Esophagus squamous epithelium (tissue), 5 donors: Measurements from ENCODE around the gene ZC3H12D. TPM values are rescaled to one million over a fixed set of nuclear protein-coding genes. Genes with fewer than 3 reads are reported as not detected.

Experiments used
- DNase-seq: peaks from one replicate; lab custom pipeline; 2025; lab: John Stamatoyannopoulos, UW
- H3K27ac ChIP-seq, 4 donors: fragments of 200-600 bp; sonication (generic); one replicate each; pipeline ENCODE4 v1.5.1; 2016 to 2019; ENCODE audit warnings: mild to moderate bottlenecking in 1 of 4
- H3K27me3 ChIP-seq, 4 donors: fragments of 200-600 bp; sonication (generic); 1 replicate in 3 of 4; 2 replicates in 1 of 4; pipeline versions ENCODE4 v1.5.1 to v1.6.0; 2017 to 2021; ENCODE audit warnings: antibody characterized with exemption in 1 of 4
- H3K36me3 ChIP-seq, 3 donors: fragments of 200-600 bp; sonication (generic); one replicate each; pipeline ENCODE4 v1.5.1; 2016 to 2019
- H3K4me1 ChIP-seq, 3 donors: fragments of 200-600 bp; sonication (generic); one replicate each; pipeline ENCODE4 v1.5.1; 2017 to 2019
- H3K4me3 ChIP-seq, 4 donors: fragments of 200-600 bp; sonication (generic); 1 replicate in 3 of 4; 2 replicates in 1 of 4; pipeline ENCODE4 v1.5.1; 2016 to 2019; ENCODE audit warnings: mild to moderate bottlenecking in 2 of 4, moderate library complexity in 1 of 4
- H3K9me3 ChIP-seq, 3 donors: fragments of 200-600 bp; sonication (generic); one replicate each; pipeline ENCODE4 v1.5.1; 2016 to 2019
- CTCF ChIP-seq, 6 experiments: fragments of 450-650 bp in 4 of 6; fragments of 200-600 bp in 2 of 6; sonication (generic) in 2 of 6; IDR thresholded peaks; one replicate each; pipeline ENCODE4 v1.5.1; 2016 to 2019; ENCODE audit warnings: antibody characterized with exemption in 6 of 6, mild to moderate bottlenecking in 4 of 6, moderate library complexity in 4 of 6
- POLR2A ChIP-seq, 4 donors: fragments of 450-650 bp; IDR thresholded peaks; one replicate each; pipeline ENCODE4 v1.6.1; 2017; ENCODE audit warnings: antibody characterized with exemption in 4 of 4, mild to moderate bottlenecking in 4 of 4, moderate library complexity in 3 of 4
- WGBS, 2 donors: methylation state at CpG; one replicate each; pipeline ENCODE4 v1.1.5; 2018; 5-methylcytosine and 5-hydroxymethylcytosine counted together
- intact Hi-C: fragments of 100-400 bp; cut with DNase I; formaldehyde crosslinking; loops from one replicate; pipeline ENCODE4 v1.15.0; 2022
- total RNA-seq, 4 donors: library from RNA; depleted of rRNA; stranded (reverse); fragments of >200 nt; gene quantifications; one replicate each; pipeline ENCODE4 v1.1.0, GENCODE V29; 2016
- donor health status: DM: yes; HTN: yes; CAD: no.

Gene ZC3H12D
- total RNA-seq, 4 donors from 2014 or later = 0.04 to 4.3 (median 0.87) TPM

- no peak overlapping the region for H3K4me3 ChIP-seq
- no peaks in the 10 kb centered on the region for H3K9me3 ChIP-seq
- TF ChIP-seq POLR2A (IDR thresholded peaks at IDR 0.05) (no peak), CTCF (IDR thresholded peaks at IDR 0.05) (no peak)
- WGBS, 2 donors = 92 to 95% methylated on average over 4 of the region's 4 CpGs
- H3K27me3 ChIP-seq = no peaks in the 10 kb centered on the region
- no peaks in the 10 kb centered on the region for H3K4me1 ChIP-seq
- H3K27ac ChIP-seq = no peak overlapping the region
- DNase-seq = no peak
- H3K36me3 ChIP-seq = peaks cover 0 to 28% (median 0%) of the 10 kb centered on the region in 3 donors
- intact Hi-C loops = no loop called here
These were observed 70.0 kb downstream of the ZC3H12D start for GRCh38 chr6:149414821-149415220.

GRCh38 chr6:149414009-149414408 lies 70.8 kb downstream of the ZC3H12D start:
- DNase-seq = no peak
- Histone ChIP-seq H3K27ac (no peak overlapping the region), H3K9me3 (no peaks in the 10 kb centered on the region), H3K36me3 (peaks cover 0 to 37% (median 0%) of the 10 kb centered on the region in 3 donors), H3K4me1 (no peaks in the 10 kb centered on the region), H3K27me3 (no peaks in the 10 kb centered on the region), H3K4me3 (no peak overlapping the region)
- 79 to 86% methylated on average over 4 of the region's 4 CpGs for WGBS, 2 donors
- TF ChIP-seq CTCF (IDR thresholded peaks at IDR 0.05) (no peak), POLR2A (IDR thresholded peaks at IDR 0.05) (no peak)
- intact Hi-C loops = no loop called here

- Histone ChIP-seq H3K27me3 (no peaks in the 10 kb centered on the region), H3K4me3 (no peak overlapping the region), H3K9me3 (no peaks in the 10 kb centered on the region), H3K27ac (no peak overlapping the region), H3K36me3 (peaks cover 0 to 46% (median 0%) of the 10 kb centered on the region in 3 donors), H3K4me1 (no peaks in the 10 kb centered on the region)
- TF ChIP-seq CTCF (IDR thresholded peaks at IDR 0.05) (no peak), POLR2A (IDR thresholded peaks at IDR 0.05) (no peak)
- no peak for DNase-seq
- intact Hi-C loops = no loop called here
These were observed 74.3 kb downstream of the ZC3H12D start for GRCh38 chr6:149410557-149410956.

GRCh38 chr6:149409617-149410016 lies 75.2 kb downstream of the ZC3H12D start:
- H3K36me3 ChIP-seq = peaks cover 0 to 46% (median 0%) of the 10 kb centered on the region in 3 donors
- intact Hi-C loops = no loop called here

More at GRCh38 chr6:149409617-149410016, 75.2 kb downstream of the ZC3H12D start:
- no peak for TF ChIP-seq POLR2A (IDR thresholded peaks at IDR 0.05)
- TF ChIP-seq CTCF (IDR thresholded peaks at IDR 0.05) = no peak
- no peaks in the 10 kb centered on the region for H3K4me1 ChIP-seq
- 83 to 100% methylated on average over 3 of the region's 3 CpGs for WGBS, 2 donors
- no peaks in the 10 kb centered on the region for H3K27me3 ChIP-seq
- no peak for DNase-seq
- H3K27ac ChIP-seq = no peak overlapping the region
- no peaks in the 10 kb centered on the region for H3K9me3 ChIP-seq
- no peak overlapping the region for H3K4me3 ChIP-seq
